AG09309 (cell line): ENCODE measurements around the gene CCDC90B.

Source experiments
- DNase-seq: peaks from one replicate; pipeline ENCODE4 v3.0.0-alpha.2; 2010; ENCODE audit warnings: low read depth
- H3K4me3 ChIP-seq: 2 replicates; pipeline ENCODE4 v1.5.1; 2011; ENCODE audit warnings: mild to moderate bottlenecking, low read depth, low read length, moderate library complexity; ENCODE audit not compliant: control insufficient read depth
- CTCF ChIP-seq: IDR thresholded peaks from 2 replicates; pipeline ENCODE4 v1.5.1; 2011; ENCODE audit warnings: mild to moderate bottlenecking, low read depth, low read length, inconsistent platforms; ENCODE audit not compliant: insufficient read depth, control insufficient read depth; ENCODE audit errors: missing control alignments

Gene CCDC90B

GRCh38 chr11:83252941-83253340 lies 33.2 kb downstream of the CCDC90B start:
- DNase-seq = no peak
- no peak overlapping the region for H3K4me3 ChIP-seq
- no peak for TF ChIP-seq CTCF

GRCh38 chr11:83252266-83252665 lies 33.9 kb downstream of the CCDC90B start:
- no peak overlapping the region for H3K4me3 ChIP-seq
- DNase-seq = no peak
- TF ChIP-seq CTCF = no peak

- H3K4me3 ChIP-seq = no peak overlapping the region
- TF ChIP-seq CTCF = peak; percentile 63
- no peak for DNase-seq
Measured at GRCh38 chr11:83249972-83250593, 36.1 kb downstream of the CCDC90B start.

GRCh38 chr11:83249445-83249844 lies 36.7 kb downstream of the CCDC90B start:
- H3K4me3 ChIP-seq = no peak overlapping the region
- DNase-seq = no peak
- no peak for TF ChIP-seq CTCF

- DNase-seq = peak; percentile 28
- H3K4me3 ChIP-seq = no peak overlapping the region
- TF ChIP-seq CTCF = peak; percentile 73
Measured at GRCh38 chr11:83241291-83241946, 44.7 kb downstream of the CCDC90B start.

- DNase-seq = no peak
- TF ChIP-seq CTCF = no peak
- H3K4me3 ChIP-seq = no peak overlapping the region
Measured at GRCh38 chr11:83238111-83238510, 48.1 kb downstream of the CCDC90B start.
